HEK293T (cell line): ENCODE data around the gene NUBPL.

Experiments used
- ARNT ChIP-seq: fragments of 450-650 bp; IDR thresholded peaks from 2 replicates; pipeline ENCODE4 v1.6.1; 2017; ENCODE audit warnings: mild to moderate bottlenecking
- BHLHE40 ChIP-seq: fragments of 450-650 bp; IDR thresholded peaks from 2 replicates; pipeline ENCODE4 v1.6.1; 2016; ENCODE audit warnings: mild to moderate bottlenecking, moderate library complexity, borderline replicate concordance
- CTBP1 ChIP-seq: fragments of 450-650 bp; IDR thresholded peaks from 2 replicates; pipeline ENCODE4 v1.6.1; 2016; ENCODE audit warnings: borderline replicate concordance
- FOXA1 ChIP-seq: fragments of 450-650 bp; IDR thresholded peaks from 2 replicates; pipeline ENCODE4 v1.6.1; 2016; ENCODE audit warnings: mild to moderate bottlenecking
- FOXK2 ChIP-seq: fragments of 450-650 bp; IDR thresholded peaks from 2 replicates; pipeline ENCODE4 v1.6.1; 2016; ENCODE audit warnings: mild to moderate bottlenecking
- LEF1 ChIP-seq: fragments of 450-650 bp; IDR thresholded peaks from 2 replicates; pipeline ENCODE4 v1.6.1; 2017; ENCODE audit warnings: mild to moderate bottlenecking, borderline replicate concordance
- TARDBP ChIP-seq: fragments of 450-650 bp; IDR thresholded peaks from 2 replicates; pipeline ENCODE4 v1.6.1; 2016

DNA sequence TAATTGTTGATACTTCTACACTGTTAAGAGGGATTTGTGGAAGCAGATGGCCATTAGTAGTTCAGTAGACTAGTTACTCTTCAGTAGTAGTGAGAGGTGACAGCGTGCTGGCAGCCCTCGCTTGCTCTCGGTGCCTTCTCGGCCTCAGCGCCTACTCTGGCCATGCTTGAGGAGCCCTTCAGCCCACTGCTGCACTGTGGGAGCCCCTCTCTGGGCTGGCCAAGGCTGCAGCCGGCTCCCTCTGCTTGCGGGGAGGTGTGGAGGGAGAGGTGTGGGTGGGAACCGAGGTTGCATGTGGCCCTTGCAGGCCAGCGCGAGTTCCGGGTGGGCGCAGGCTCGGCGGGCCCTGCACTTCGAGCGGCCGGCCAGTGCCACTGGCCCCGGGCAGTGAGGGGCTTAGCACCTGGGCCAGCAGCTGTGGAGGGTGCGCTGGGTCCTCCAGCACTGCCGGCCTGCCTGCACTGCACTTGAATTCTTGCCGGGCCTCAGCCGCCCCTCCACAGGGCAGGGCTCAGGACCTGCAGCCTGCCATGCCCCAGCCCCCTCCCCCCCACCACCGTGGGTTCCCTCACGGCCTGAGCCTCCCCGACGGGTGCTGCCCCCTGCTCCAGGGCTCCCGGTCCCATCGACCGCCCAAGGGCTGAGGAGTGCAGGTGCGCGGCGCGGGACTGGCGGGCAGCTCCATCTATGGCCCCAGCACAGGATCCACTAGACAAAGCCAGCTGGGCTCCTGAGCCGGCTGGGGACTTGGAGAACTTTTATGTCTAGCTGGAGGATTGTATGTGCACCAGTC lies 139.3 kb downstream of the NUBPL start:
- TF ChIP-seq TARDBP (no peak), FOXK2 (no peak), CTBP1 (no peak), BHLHE40 (no peak), LEF1 (no peak), FOXA1 (no peak), ARNT (no peak)
